GM12801 (cell line): ENCODE measurements around the gene NGDN.

Experiments
- CTCF ChIP-seq: IDR thresholded peaks from one replicate; pipeline ENCODE4 v1.5.1; 2011; ENCODE audit warnings: control low read depth; ENCODE audit not compliant: insufficient read length; ENCODE audit errors: extremely low read depth

The NGDN gene

GRCh38 chr14:23513818-23514643, 44.5 kb downstream of the NGDN start:
- TF ChIP-seq CTCF = no peak

- no peak for TF ChIP-seq CTCF
These were observed 45.1 kb downstream of the NGDN start for GRCh38 chr14:23514644-23514957.

GRCh38 chr14:23517650-23518326, 48.3 kb downstream of the NGDN start:
- TF ChIP-seq CTCF = no peak

- no peak for TF ChIP-seq CTCF
These were observed 49.2 kb downstream of the NGDN start for GRCh38 chr14:23518709-23519108.

GRCh38 chr14:23520899-23521533, 51.5 kb downstream of the NGDN start:
- no peak for TF ChIP-seq CTCF

GRCh38 chr14:23521785-23522640, 52.5 kb downstream of the NGDN start:
- no peak for TF ChIP-seq CTCF
